ENCODE results near the gene GPR137B. TPM values are rescaled to one million over a fixed set of nuclear protein-coding genes. Genes with fewer than 3 reads are reported as not detected.
A peak's percentile ranks its signal among the peaks of the same experiment; 100 is the strongest.

The GPR137B gene
- total RNA-seq, 1 experiment from 2014 or later: 105 TPM

DNA sequence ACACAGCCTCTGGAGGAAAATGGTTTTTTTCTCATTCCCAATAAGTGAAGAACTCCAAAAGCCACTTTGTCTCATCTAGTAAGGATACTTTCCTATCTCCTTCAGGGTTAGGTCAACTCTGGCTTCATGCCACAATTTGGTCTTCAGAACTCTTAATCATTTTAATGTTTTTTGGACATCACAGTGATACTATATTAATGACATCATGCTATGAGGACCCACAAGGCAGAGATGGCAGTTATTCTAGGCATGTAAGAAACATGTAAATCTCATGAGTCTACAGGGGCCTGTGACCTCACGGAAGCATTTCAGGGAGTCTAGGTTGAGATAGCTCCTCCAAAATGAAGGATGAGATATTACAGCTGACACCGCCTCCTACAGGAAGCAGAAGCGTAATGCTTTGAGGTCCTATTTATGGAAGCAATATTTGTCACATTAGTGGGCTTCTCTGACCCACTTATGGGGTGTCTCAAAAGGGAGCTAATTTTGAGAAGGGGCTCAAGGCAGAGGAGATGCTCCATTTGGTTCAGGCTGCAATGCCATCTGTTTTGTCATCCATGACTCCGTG lies 5.0 kb upstream of the GPR137B start:
- DNase-seq (ENCODE audit: low read depth, low spot score): peak; percentile 68
- in situ Hi-C loops (cut with HindIII; ENCODE audit: low pct_unique_long_range_greater_than_20kb, low sequenced_read_pairs): no loop called here

DNA sequence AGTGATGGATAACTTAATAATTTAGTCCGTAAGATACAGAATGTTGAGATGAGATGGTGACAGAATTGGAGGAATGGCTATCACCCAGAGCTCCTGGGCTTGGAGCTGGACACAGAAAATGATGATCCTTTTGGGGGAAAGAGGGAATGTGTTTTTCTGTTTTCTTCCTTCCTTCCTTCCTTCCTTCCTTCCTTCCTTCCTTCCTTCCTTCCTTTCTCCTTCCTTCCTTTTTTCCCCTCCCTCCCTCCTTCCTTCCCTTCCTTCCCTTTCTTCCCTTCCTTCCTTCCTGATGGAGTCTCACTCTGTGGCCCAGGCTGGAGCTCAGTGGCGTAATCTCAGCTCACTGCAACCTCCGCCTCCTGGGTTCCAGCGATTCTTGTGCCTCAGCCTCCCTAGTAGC lies 2.8 kb upstream of the GPR137B start:
- in situ Hi-C loops (cut with HindIII; ENCODE audit: low pct_unique_long_range_greater_than_20kb, low sequenced_read_pairs): no loop called here
- DNase-seq (ENCODE audit: low read depth, low spot score): no peak

DNA sequence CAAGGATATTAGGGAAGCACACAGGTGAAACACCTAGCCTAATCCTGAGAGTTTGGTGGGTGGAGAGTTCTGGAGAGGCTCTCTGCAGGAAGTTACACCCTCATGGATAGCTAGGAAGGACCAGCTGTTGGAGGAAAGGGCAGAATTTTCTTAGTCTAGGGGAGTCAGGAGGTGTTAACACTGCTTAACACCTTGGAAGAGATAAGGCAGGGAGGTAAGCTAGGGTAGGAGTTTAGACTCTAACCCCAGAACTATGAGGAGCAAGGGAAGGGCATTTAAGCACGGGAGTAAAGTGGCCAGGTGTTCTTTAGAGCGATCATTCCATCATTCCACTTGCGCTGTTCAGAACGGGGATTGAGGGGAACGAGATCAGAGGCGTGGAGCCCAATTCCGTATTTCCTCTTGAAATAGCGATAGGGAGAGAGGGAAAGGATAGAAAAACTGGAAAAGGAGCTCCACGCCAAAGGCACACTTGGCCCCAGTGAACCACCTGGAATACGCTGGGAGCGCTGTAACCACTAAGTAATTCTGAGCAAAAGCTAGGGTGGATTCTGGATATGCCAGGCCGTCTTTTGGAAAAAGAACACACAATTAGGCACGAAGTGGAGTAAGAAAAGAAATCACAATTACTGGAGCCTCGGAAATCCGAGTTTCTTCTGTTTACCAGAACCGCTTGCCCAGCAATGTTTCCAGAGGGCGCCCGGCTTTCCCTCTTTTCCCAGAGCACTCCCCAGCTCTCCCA lies 1.5 kb upstream of the GPR137B start:
- no peak for DNase-seq (ENCODE audit: low read depth, low spot score)
- in situ Hi-C loops (cut with HindIII; ENCODE audit: low pct_unique_long_range_greater_than_20kb, low sequenced_read_pairs): no loop called here

DNA sequence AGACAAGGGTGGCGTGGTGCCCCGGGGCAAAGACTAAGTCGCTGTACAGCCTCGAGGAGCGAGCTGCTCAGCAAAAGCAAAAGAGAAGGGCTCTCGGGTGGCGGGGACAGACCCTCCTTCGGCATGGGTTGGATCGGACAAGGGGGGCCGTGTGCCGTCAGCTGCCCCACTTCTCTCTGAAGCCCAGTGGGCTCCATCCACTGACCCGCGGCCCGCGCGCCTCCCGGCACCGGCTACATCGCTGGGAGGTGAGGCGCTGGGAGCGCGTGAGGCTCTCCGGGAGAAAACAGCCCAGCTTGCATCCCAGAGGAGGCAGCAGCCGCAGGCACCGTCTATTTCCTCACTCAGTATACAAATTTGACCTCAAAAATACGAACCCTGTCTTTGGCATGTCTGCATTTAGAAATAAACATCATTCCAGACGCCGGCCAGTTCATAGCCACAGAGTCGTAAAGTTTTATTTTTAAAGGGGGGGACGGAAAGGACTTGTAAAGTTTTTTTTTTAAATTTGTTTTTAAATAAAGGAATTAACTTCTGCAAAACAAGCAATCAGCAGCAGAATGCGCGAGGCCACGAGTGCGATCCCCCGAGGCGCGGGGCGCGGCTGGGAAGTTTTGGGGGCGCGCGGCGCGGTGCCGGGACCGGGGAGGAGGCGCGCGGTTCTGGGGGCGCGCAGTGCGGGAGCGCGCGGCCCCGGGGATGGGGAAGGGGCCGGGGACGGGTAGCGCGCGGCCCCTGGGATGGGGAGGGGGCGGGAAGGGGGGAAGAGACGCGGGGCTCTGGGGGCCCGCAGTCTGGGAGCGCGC lies 689 bp upstream of the GPR137B start:
- in situ Hi-C loops (cut with HindIII; ENCODE audit: low pct_unique_long_range_greater_than_20kb, low sequenced_read_pairs): no loop called here
- peak; percentile 45 for DNase-seq (ENCODE audit: low read depth, low spot score)

DNA sequence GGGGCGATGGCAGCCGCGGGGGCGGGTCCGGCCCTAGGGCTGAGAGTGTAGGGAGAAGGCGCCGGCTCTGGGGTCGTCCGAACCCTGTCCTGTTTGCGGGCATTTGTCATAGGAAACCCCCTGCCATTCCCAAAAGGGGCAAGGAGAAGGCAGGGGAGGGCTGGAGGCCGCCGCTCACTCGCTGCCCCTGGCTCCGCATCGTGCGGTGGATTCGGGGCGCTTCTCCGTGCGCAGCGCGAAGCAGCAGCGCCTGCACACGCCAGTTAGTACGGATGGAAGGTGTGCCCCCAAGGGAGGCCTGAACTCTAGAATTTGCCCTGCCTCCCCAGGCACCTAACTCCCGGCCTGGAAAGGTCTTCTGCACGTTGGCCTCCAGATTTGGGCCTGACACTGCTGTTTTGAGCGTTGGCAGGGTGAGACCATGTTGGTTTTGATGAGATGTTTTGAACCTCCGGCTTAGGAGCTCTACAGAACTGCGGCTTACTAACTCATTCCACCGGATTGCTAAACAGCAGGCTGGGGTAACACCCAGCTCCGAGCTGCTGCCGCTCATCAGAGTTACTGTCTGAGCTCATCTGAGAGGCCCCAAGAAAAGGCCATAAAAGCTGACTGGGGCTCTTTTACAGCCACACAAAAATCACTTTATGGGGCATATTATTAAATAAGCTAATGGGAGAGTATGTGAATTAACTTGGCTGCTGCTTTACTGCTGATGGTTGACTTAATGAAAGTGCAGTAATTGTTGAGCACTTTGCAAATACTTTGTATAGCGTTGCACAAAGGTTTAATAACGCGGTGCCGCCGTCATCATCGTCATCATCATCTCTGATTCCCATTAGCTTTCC lies 987 bp downstream of the GPR137B start:
- no peak for DNase-seq (ENCODE audit: low read depth, low spot score)
- in situ Hi-C loops (cut with HindIII; ENCODE audit: low pct_unique_long_range_greater_than_20kb, low sequenced_read_pairs): no loop called here

DNA sequence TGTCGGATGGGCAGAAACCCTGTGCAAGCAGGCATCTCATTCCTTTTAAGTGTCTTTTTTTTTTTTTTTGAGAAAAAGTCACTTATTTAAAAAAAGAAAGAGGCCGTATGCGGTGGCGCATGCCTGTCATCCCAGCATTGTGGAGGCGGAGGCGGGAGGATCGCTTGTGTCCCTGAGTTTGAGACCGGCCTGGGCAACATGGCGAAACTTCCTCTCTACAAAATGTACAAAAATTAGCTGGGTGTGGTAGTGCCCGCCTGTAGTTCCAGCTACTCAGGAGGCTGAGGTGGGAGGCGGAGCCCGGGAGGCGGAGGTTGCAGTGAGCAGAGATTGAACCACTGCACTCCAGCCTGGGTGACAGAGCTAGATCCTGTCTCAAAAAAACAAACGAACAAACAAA lies 1.7 kb downstream of the GPR137B start:
- DNase-seq (ENCODE audit: low read depth, low spot score): no peak
- in situ Hi-C loops (cut with HindIII; ENCODE audit: low pct_unique_long_range_greater_than_20kb, low sequenced_read_pairs): no loop called here

DNA sequence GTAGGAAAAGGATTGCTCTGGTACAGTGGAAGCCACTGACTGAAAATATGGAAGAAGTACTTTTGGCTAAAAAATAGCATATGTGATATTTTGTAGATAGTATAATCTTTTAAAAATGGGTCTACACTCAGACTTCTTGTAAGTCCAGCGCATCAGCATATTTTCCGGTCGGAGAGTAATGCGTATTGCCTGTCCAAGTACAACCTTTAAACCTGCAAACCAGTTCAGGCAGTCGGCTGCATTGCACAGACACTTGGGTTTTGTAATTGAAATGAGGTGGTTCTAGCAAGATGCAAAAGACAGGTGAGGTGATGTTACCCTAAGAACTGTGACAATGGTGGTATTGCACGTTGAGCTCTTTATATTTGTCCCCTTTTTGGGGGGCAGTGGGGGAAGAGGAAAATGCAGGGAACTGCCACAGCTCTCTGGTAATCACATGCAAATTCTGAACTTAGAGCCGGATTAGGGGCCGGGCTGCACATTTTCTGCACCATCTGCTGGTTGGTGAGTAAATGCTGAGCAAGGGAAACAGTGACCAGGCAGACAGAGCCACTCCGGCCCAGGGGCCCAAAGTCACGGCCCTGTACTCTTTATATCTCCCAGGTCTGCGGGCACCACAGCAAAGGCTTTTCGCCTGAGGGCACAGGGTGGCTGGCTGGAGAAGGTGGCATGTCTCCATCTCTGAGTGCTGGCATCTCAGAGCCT lies 2.3 kb downstream of the GPR137B start:
- peak; percentile 43 for DNase-seq (ENCODE audit: low read depth, low spot score)
- in situ Hi-C loops (cut with HindIII; ENCODE audit: low pct_unique_long_range_greater_than_20kb, low sequenced_read_pairs): no loop called here

DNA sequence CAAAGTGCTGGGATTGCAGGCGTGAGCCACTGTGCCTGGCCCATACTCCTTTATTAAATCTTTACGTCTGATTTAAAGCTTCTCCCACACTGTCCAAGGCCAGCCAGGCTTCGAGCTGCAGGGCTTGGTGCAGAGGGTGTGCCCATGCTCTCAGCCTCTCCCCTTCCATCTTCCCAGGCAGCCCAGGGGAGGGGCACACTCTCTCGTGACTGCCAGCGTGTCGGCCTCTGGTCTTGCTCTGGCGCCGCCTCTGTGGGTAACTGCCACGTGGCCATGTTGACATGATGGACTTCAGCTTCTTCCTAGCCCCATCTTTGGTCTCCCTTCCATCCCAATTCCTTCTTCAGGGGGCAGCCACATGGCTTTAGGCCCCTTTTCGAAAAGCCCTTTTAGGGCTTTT lies 4.7 kb downstream of the GPR137B start:
- DNase-seq (ENCODE audit: low read depth, low spot score): peak; percentile 67
- in situ Hi-C loops (cut with HindIII; ENCODE audit: low pct_unique_long_range_greater_than_20kb, low sequenced_read_pairs): no loop called here

DNA sequence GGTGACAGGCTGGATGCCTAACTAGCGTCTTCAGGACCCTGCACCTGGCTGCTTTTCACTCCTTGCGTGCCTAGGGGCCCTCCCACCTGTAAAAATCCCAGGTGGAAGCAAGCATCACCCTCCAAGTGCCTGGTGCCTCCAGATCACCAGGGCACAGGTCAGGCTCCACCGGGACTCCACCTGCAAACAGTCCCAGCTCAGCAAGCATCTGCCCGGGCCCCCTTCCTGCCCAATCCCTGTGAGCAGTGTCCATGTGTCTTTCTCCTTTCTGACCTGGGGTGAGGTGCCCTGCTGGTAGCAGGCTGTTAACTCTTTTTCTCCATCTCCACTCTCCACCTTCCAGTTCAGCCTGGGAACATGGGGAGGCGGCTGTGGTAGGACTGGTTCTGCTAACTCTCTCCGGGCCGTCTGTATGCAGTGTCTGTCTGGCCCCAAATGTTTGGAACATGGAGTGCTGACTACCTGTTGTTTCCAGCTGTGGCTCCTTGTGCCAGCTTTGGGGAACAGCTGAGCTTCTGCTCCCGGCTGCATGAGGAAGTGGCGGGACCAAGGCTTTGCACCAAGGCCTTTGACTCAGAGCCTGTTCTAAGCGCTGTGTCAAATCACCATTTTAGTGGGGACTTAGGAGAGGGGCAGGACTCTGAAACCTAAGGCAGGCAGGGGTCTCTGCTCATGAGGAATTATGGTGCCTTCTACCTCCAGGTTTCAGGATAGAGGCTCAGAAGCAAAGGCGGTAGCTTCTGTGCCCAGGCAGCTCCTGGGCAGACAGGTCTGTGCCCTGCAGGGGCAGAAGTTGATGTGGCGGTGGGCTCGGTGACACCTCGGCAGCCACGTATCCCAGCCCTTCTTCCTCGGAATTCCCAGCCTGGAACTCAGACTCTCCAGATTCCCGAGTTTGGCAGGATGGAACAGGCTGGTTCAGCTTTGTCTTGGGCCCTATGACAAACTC lies 5.5 kb downstream of the GPR137B start:
- in situ Hi-C loops (cut with HindIII; ENCODE audit: low pct_unique_long_range_greater_than_20kb, low sequenced_read_pairs): no loop called here
- no peak for DNase-seq (ENCODE audit: low read depth, low spot score)

DNA sequence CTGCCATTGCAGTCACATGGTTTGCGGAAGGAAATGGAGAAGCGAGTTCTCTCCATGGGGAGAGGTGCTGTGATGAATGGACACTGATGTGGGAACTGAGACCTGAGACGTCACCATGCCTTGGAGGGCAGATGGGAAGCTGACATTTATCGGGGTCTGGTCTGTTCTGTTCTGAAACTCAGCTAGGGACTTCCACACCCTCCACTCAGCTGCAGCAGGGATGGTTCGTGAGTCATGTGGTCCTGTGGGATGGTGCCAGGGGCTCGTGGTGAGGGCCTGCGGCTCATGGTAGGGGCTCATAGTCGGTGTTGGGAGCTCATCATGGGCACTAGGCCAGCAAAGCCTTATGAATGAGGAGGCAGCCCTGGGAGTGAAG lies 6.1 kb downstream of the GPR137B start:
- in situ Hi-C loops (cut with HindIII; ENCODE audit: low pct_unique_long_range_greater_than_20kb, low sequenced_read_pairs): no loop called here
- peak; percentile 81 for DNase-seq (ENCODE audit: low read depth, low spot score)

DNA sequence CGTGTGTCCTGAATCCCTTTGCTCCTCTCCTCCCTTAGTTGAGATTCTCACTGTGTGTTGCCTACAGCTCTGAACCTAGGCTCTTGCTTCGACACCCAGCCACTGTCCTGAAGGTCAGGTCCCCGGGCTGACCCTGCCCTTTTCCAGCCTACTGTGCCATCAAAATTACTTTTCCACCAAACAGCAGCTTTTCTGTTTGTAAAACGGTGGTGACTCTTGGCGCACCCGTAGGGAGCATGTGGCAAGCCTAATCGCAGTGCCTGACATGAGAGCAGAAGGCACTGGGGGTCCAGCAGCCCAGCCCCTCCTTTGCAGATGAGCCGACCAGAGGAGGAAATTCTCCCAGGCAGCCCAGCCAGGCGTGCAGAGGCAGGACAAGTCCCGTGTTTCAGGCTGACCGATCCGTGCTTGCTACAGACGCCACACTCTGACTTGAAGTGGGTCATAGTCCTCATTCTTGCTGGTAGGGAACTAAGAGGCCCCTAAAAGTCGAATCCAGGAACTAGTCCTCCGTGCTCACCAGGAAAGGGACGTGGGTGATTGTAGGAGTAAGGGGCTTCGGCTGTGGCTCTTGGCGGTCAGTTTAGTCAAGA lies 6.8 kb downstream of the GPR137B start:
- no peak for DNase-seq (ENCODE audit: low read depth, low spot score)
- in situ Hi-C loops (cut with HindIII; ENCODE audit: low pct_unique_long_range_greater_than_20kb, low sequenced_read_pairs): no loop called here

DNA sequence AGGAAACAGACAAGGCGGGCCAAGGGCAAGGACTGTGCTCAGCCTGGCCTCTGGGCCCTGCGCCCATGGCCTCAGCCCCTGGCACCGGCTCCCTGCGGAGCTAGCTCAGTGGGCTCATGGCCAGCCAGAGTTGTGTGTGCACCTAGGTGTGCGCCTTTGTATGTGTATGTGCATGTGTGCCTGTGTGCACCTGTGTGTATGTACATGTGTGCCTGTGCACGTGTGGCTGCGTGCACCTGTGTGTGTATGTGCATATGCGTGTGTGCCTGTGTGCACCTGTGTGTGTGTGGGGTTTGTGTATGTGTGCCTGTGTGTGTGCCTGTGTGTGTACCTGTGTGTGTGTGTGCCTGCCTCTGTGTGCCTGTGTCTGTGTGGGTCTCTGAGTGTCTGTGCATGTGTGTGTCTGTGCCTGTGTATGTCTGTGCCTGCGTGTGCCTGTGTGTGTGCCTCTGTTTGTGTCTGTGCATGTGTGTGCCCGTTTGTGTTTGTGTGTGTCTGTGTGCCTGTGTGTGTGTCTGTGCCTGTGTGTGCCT lies 7.4 kb downstream of the GPR137B start:
- DNase-seq (ENCODE audit: low read depth, low spot score): no peak
- in situ Hi-C loops (cut with HindIII; ENCODE audit: low pct_unique_long_range_greater_than_20kb, low sequenced_read_pairs): no loop called here

DNA sequence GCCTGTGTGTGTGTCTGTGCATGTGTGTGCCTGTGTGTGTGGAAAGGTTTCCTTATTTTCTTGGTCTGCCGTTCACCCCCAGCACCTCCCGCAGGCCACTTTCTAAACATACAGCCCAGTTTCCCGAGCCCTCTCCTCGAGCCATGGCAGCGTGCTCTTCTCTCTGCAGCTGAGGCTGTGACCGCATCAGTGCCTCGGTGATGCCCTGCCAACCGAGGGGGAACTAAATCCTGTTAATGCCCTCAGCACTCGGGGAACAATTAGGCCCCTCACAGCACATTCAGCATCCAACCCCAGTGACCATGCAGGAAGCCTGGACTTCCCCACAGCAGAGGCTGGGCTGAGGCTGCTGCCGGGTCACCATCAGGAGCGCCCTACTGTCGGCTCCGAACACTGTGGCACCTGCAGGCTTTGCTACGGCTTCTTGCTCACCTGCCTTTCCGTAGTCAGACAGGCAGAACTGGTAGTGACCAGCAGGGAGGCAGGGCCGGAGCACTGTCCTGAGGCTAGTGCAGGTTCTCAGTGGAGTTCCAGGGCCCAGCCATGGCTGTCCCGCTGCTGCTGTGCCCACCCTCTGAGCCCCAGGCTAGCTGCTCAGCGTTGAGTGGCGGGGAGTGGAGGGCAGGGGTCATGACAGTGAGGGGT lies 8.1 kb downstream of the GPR137B start:
- DNase-seq (ENCODE audit: low read depth, low spot score): no peak
- in situ Hi-C loops (cut with HindIII; ENCODE audit: low pct_unique_long_range_greater_than_20kb, low sequenced_read_pairs): no loop called here

DNA sequence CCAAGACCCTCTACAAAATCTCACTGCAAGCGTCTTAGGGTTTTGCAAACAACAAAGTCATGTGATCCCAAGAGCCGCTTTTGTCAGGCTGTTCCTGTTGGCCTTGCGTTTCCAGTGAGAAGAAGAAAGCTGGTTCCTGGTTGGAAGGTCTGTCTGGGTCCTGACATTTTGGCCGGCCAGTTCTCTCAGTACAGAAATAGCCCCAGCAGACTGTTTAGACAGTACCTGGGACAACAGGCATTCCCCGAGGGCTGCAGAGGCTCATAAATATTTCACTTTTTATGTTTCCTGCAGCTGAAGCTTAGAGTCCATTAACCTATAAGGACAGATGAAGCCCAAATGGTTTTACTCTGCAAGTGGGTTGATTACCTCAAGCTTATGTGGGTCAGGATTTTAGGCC lies 8.6 kb downstream of the GPR137B start:
- no peak for DNase-seq (ENCODE audit: low read depth, low spot score)
- in situ Hi-C loops (cut with HindIII; ENCODE audit: low pct_unique_long_range_greater_than_20kb, low sequenced_read_pairs): no loop called here

DNA sequence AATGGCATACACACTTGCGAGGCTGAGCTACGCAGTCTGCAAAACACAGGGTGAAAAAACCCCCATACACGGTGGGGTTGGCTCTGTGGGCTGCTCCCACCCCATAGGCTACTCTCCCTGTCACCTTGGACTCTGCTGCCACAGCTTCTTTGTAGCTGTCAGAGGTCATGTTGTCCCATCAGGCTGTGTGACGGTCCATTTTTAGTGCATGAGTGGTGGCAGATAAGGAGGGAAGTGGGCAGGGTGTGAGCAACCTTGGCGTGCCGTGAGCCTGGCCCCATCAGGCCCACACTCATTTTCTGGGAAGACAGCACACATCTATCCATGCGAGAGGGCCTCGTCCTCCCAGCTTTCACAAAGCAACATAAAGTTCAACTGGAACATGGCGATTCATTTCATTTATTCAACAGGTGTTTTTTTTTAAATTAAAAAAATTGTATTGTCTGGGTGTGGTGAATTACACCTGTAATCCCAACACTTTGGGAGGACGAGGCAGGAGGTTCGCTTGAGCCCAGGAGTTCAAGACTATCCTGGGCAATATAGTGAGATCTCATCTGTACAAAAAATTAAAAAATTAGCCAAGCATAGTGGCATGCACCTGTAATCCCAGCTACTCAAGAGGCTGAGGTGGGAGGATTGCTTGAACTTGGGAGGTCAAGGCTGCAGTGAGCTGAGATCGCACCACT lies 9.5 kb downstream of the GPR137B start:
- in situ Hi-C loops (cut with HindIII; ENCODE audit: low pct_unique_long_range_greater_than_20kb, low sequenced_read_pairs): no loop called here
- DNase-seq (ENCODE audit: low read depth, low spot score): no peak
